CD4-positive, CD25-positive, alpha-beta regulatory T cell (primary cell): Measurements from ENCODE around the gene XPR1. TPM values are rescaled to one million over a fixed set of nuclear protein-coding genes. Genes with fewer than 3 reads are reported as not detected.

ENCODE experiments used
- ATAC-seq, 2 donors: fragments of 150-1000 bp; cut with Tn5 transposase; one replicate each; pipeline ENCODE4 v1.10.0; 2021; ENCODE audit warnings: low read depth in 2 of 2, moderate number of reproducible peaks in 2 of 2, moderate library complexity in 1 of 2
- DNase-seq, 3 donors: peaks; one replicate each; pipeline versions ENCODE4 v3.0.0 to v3.0.0-alpha.2; 2012 to 2022; ENCODE audit warnings: mixed read lengths in 1 of 3
- H3K27ac ChIP-seq: one replicate; pipeline ENCODE4 v1.7.0; 2013; ENCODE audit warnings: mild to moderate bottlenecking, low read length; ENCODE audit not compliant: insufficient read depth, poor library complexity, severe bottlenecking
- H3K27me3 ChIP-seq: one replicate; pipeline ENCODE4 v1.7.0; 2013; ENCODE audit warnings: low read length; ENCODE audit not compliant: control insufficient read depth, insufficient read depth
- H3K36me3 ChIP-seq: one replicate; pipeline ENCODE4 v1.7.0; 2013; ENCODE audit warnings: mild to moderate bottlenecking, low read length, moderate library complexity; ENCODE audit not compliant: control insufficient read depth, insufficient read depth
- H3K4me1 ChIP-seq: 2 replicates; pipeline ENCODE4 v1.7.0; 2013; ENCODE audit warnings: mild to moderate bottlenecking, low read length; ENCODE audit not compliant: insufficient read depth, control insufficient read depth, poor library complexity, severe bottlenecking
- H3K4me3 ChIP-seq: one replicate; pipeline ENCODE4 v1.7.0; 2013; ENCODE audit warnings: low read depth, mild to moderate bottlenecking, low read length, moderate library complexity
- H3K9me3 ChIP-seq, 2 experiments: 1 replicate in 1 of 2; 2 replicates in 1 of 2; pipeline ENCODE4 v1.7.0; 2013; ENCODE audit warnings: low read length in 2 of 2, mild to moderate bottlenecking in 1 of 2, moderate library complexity in 1 of 2; ENCODE audit not compliant: control insufficient read depth in 2 of 2
- H3K27ac Mint-ChIP-seq, 3 donors: one replicate each; pipeline ENCODE4 v1.8.0; 2020 to 2022; ENCODE audit warnings: mild to moderate bottlenecking in 3 of 3, mixed read lengths in 3 of 3, moderate library complexity in 2 of 3
- H3K27me3 Mint-ChIP-seq: one replicate; pipeline ENCODE4 v1.8.0; 2022; ENCODE audit warnings: mild to moderate bottlenecking, mixed read lengths
- H3K36me3 Mint-ChIP-seq: one replicate; pipeline ENCODE4 v1.8.0; 2020; ENCODE audit warnings: mixed read lengths
- H3K4me1 Mint-ChIP-seq, 4 donors: one replicate each; pipeline ENCODE4 v1.8.0; 2020 to 2022; ENCODE audit warnings: mixed read lengths in 4 of 4, mild to moderate bottlenecking in 1 of 4
- H3K4me3 Mint-ChIP-seq, 4 donors: one replicate each; pipeline ENCODE4 v1.8.0; 2020 to 2022; ENCODE audit warnings: mild to moderate bottlenecking in 4 of 4, mixed read lengths in 4 of 4, moderate library complexity in 3 of 4
- H3K9me3 Mint-ChIP-seq, 7 donors: one replicate each; pipeline ENCODE4 v1.8.0; 2020 to 2022; ENCODE audit warnings: mixed read lengths in 7 of 7, mild to moderate bottlenecking in 3 of 7, moderate library complexity in 2 of 7
- polyA plus RNA-seq, 4 donors: library from polyadenylated mRNA; unstranded; fragments of 300-500 nt; fragmentation: Illumina TruSeq; gene quantifications; one replicate each; pipeline ENCODE4 v1.2.3, GENCODE V29; 2021
- total RNA-seq: library from RNA; stranded (reverse); gene quantifications from one replicate; pipeline ENCODE4 v1.2.3, GENCODE V29; 2022

The XPR1 gene
- total and polyA plus RNA-seq, 5 donors from 2014 or later = 6.4 to 24.2 (median 11.1) TPM

DNA sequence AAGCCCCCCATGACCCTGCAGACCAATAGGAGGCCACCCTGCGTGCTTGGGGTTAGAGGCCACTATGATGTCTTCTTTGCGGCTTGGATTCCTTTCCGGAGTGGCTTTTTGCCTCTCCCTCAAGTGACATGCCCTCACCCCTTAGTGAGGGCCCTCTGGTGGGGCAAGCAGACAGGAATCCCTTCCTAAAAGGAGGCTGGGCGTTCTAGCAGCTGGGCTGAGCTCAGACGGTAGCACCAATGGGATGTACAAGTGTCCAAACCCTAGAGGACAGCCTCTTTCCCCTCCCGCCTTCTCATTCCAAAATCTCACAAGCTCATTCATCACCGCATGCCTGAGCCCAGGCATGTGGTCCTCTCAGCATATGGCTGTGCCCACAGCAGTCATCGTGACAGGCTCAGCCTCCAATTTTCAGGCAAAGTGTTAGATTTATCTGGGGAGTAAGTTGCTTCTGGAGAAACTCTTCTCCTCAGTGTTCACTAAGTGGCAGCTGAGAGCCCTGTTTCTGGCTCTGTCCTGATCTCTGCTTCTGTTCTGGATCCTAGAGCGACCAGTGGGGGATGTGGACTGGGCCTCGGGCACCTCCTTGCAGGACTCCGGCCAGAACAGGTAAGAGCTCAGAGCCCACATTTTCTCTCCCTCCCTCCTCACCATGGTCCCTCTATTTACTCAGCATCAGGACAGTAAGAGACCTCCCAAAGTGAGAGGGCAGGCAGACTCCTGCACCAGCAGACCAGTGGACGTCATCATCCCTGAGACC, 285.7 kb downstream of the XPR1 start:
- H3K36me3 ChIP-seq = no peaks in the 10 kb centered on the region
- no peaks in the 10 kb centered on the region for H3K9me3 ChIP-seq
- DNase-seq (no peak), ATAC-seq (no peak)
- peaks cover 18% of the 10 kb centered on the region for H3K27me3 Mint-ChIP-seq
- H3K4me3 ChIP-seq = no peak overlapping the region
- no peak overlapping the region for H3K27ac Mint-ChIP-seq
- H3K4me3 Mint-ChIP-seq = no peak overlapping the region
- H3K27ac ChIP-seq = no peak overlapping the region
- H3K36me3 Mint-ChIP-seq = no peaks in the 10 kb centered on the region
- H3K9me3 Mint-ChIP-seq = no peaks in the 10 kb centered on the region
- H3K4me1 ChIP-seq = peaks cover 2% of the 10 kb centered on the region
- peaks cover 0 to 9% (median 3%) of the 10 kb centered on the region in 4 donors for H3K4me1 Mint-ChIP-seq
- H3K27me3 ChIP-seq = peaks cover 5% of the 10 kb centered on the region

DNA sequence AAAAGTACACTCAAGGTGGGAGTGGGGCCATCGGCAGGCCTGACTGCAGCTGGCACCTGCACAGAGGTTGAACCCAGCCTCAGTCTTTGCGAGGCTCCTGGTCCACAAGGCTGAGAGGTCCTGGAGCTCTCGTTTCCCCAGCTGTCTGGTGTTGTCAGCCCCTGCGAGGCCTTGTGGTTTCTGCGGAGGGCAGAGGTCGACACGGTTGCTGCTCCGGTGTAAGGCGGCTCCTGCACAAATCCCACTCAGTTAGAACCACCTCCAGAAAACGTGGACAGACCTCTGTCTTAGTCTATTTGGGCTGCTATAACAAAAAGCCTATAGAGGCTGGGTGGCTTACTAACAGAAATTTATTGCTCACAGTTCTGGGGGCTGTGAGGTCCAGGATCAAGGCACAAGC, 286.7 kb downstream of the XPR1 start:
- no peak overlapping the region for H3K27ac ChIP-seq
- no peaks in the 10 kb centered on the region for H3K36me3 ChIP-seq
- H3K27me3 ChIP-seq = peaks cover 5% of the 10 kb centered on the region
- H3K4me1 Mint-ChIP-seq = peaks cover 0 to 7% (median 2%) of the 10 kb centered on the region in 4 donors
- H3K27me3 Mint-ChIP-seq = peaks cover 15% of the 10 kb centered on the region
- no peak overlapping the region for H3K4me3 Mint-ChIP-seq
- no peak for ATAC-seq
- H3K9me3 Mint-ChIP-seq = no peaks in the 10 kb centered on the region
- no peak overlapping the region for H3K27ac Mint-ChIP-seq
- H3K4me3 ChIP-seq = no peak overlapping the region
- no peaks in the 10 kb centered on the region for H3K4me1 ChIP-seq
- DNase-seq = no peak
- H3K9me3 ChIP-seq = no peaks in the 10 kb centered on the region
- no peaks in the 10 kb centered on the region for H3K36me3 Mint-ChIP-seq

DNA sequence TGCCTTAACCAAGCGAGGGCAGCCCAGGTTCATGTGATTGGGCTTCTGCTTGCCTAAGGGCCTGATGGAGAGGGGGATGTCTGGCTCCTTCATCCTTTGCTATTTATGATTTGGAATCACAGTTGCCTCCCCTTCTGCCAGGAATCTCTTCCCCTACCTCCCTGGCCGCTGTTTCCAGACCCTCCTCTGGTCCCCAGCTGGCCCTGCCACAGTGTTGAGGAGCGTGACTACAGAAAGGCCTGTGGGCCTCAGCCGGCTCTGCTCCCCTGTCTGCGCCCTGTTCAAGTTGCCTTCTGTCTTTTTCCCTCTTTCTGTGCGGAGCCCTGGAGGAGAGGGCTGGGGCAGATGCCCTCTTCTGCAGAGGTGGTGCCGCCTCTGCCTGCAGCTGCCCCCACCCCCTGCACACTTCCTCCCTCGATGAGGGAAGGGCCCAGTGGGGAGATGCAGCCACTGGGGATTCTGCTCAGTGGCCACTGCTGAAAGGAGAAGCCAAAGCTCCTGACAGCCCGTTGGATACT, 287.4 kb downstream of the XPR1 start:
- Histone ChIP-seq H3K4me3 (no peak overlapping the region), H3K27ac (no peak overlapping the region), H3K4me1 (no peaks in the 10 kb centered on the region), H3K36me3 (no peaks in the 10 kb centered on the region), H3K27me3 (peaks cover 4% of the 10 kb centered on the region), H3K9me3 (no peaks in the 10 kb centered on the region)
- no peak overlapping the region for H3K4me3 Mint-ChIP-seq
- ATAC-seq = no peak
- H3K4me1 Mint-ChIP-seq = no peaks in the 10 kb centered on the region
- no peaks in the 10 kb centered on the region for H3K9me3 Mint-ChIP-seq
- H3K27me3 Mint-ChIP-seq = peaks cover 8% of the 10 kb centered on the region
- H3K36me3 Mint-ChIP-seq = no peaks in the 10 kb centered on the region
- no peak for DNase-seq
- no peak overlapping the region for H3K27ac Mint-ChIP-seq

DNA sequence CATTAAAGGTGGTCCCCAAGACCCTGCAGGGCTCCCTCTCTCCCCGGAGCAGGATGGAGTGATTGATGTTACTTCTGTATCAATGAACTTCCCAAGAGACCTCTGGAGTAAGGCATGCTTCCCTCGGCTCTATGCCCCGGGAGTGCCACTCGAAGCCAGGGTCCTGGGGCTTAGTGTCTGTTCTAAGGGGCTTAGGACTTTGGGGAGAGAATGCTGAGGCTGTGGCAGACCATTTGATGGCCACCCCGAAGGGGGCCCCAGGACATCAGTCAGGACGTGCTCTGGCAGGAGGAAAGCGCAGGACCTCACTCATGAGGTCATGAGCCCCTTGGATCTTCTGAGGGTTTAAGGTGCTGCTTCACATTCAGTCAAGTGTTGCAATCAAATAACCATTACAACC, 288.4 kb downstream of the XPR1 start:
- H3K36me3 Mint-ChIP-seq = no peaks in the 10 kb centered on the region
- no peak overlapping the region for H3K27ac ChIP-seq
- H3K27ac Mint-ChIP-seq = no peak overlapping the region
- DNase-seq (no peak), ATAC-seq (no peak)
- H3K27me3 ChIP-seq = peaks cover 1% of the 10 kb centered on the region
- H3K36me3 ChIP-seq = no peaks in the 10 kb centered on the region
- H3K9me3 ChIP-seq = no peaks in the 10 kb centered on the region
- no peaks in the 10 kb centered on the region for H3K4me1 Mint-ChIP-seq
- H3K9me3 Mint-ChIP-seq = no peaks in the 10 kb centered on the region
- no peak overlapping the region for H3K4me3 Mint-ChIP-seq
- H3K4me1 ChIP-seq = no peaks in the 10 kb centered on the region
- no peak overlapping the region for H3K4me3 ChIP-seq
- peaks cover 8% of the 10 kb centered on the region for H3K27me3 Mint-ChIP-seq

DNA sequence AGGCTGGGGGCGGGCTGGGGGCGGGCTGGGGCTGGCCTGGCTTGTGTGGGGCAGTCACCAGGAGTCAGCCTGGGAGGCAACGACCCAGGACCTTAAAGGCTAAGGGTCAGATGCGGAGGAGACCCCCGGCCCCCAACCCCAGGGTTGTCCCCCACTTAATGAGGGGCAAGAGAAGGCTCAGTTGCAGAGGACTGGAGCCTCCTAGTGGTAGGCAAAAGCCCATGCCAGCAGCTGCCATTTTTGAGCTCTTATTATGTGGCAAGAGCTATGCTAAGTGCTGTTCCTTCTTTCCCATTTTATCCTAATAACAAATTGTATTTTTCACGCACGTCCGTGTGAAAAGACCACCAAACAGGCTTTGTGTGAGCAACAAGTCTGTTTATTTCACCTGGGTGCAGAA, 288.9 kb downstream of the XPR1 start:
- H3K9me3 ChIP-seq = no peaks in the 10 kb centered on the region
- H3K4me1 ChIP-seq = no peaks in the 10 kb centered on the region
- H3K9me3 Mint-ChIP-seq = no peaks in the 10 kb centered on the region
- H3K4me3 Mint-ChIP-seq = no peak overlapping the region
- H3K27ac ChIP-seq = no peak overlapping the region
- H3K36me3 ChIP-seq = no peaks in the 10 kb centered on the region
- H3K27me3 Mint-ChIP-seq = peaks cover 4% of the 10 kb centered on the region
- H3K27ac Mint-ChIP-seq = no peak overlapping the region
- no peaks in the 10 kb centered on the region for H3K4me1 Mint-ChIP-seq
- no peak overlapping the region for H3K4me3 ChIP-seq
- ATAC-seq (no peak), DNase-seq (no peak)
- no peaks in the 10 kb centered on the region for H3K36me3 Mint-ChIP-seq
- H3K27me3 ChIP-seq = no peaks in the 10 kb centered on the region

DNA sequence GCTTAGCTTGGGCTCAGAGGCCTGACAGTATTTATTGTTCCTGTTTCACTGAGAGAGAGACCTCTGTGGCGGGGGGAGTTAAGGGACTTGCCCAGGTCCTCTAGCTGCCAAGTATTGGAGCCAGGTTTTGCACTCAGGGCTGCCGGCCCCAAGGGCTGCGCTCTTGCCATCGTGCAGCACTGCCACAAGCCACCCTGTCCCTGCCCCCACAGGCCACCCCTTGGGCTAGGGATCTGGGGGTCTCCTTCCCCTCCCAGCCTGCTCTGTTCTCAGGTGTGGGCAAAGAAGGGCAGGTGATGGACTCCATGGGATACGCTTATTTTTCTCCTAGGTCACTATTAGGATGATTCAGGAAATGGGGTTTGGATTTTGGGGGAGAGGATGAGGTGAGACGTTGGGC, 289.6 kb downstream of the XPR1 start:
- Histone ChIP-seq H3K27me3 (no peaks in the 10 kb centered on the region), H3K4me1 (no peaks in the 10 kb centered on the region), H3K36me3 (no peaks in the 10 kb centered on the region), H3K4me3 (no peak overlapping the region), H3K27ac (no peak overlapping the region), H3K9me3 (no peaks in the 10 kb centered on the region)
- Mint-ChIP-seq H3K4me3 (no peak overlapping the region), H3K4me1 (no peaks in the 10 kb centered on the region), H3K27me3 (peaks cover 4% of the 10 kb centered on the region), H3K9me3 (no peaks in the 10 kb centered on the region), H3K36me3 (no peaks in the 10 kb centered on the region), H3K27ac (no peak overlapping the region)
- ATAC-seq (no peak), DNase-seq (no peak)

DNA sequence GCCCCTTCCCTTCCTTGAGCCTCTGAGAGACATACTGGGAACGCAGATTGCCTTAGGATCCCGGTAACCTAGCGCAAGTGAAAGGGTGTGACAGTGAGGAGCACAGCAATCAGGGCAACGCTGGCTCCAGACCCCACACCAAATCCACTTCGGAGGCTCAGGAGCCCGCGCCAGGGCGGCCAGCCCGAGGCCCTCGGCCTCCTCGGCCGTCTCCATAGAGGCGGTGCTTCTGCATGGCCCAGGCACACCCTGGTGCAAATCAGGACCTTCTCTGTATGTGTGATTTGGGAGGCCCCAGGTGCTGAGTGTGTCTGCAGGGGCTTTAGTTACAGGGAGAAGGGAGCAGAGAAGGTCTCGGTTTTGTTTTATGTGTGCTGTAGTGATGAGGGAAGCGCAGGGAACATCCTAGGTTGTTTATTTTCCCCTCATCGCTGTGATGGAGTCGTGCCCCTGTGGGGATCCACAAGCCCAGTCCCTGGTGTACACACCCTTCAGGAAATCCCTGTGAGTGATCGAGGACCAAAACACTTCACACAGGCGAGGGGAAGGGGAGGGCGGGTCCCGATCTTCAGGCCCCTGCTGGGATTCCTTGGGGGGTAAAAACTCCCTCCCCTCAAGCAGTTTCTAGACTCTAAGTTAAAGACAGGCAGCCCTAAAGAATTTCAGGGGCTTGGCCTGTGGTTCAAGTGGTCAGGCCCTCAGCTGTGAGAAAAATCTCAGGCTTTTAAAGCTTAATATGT, 290.2 kb downstream of the XPR1 start:
- H3K27me3 Mint-ChIP-seq = peaks cover 8% of the 10 kb centered on the region
- H3K4me1 ChIP-seq = no peaks in the 10 kb centered on the region
- no peak overlapping the region for H3K4me3 ChIP-seq
- H3K27ac ChIP-seq = no peak overlapping the region
- DNase-seq (no peak), ATAC-seq (no peak)
- no peak overlapping the region for H3K27ac Mint-ChIP-seq
- H3K36me3 ChIP-seq = no peaks in the 10 kb centered on the region
- H3K9me3 ChIP-seq = no peaks in the 10 kb centered on the region
- no peak overlapping the region for H3K4me3 Mint-ChIP-seq
- H3K4me1 Mint-ChIP-seq = no peaks in the 10 kb centered on the region
- no peaks in the 10 kb centered on the region for H3K27me3 ChIP-seq
- H3K36me3 Mint-ChIP-seq = no peaks in the 10 kb centered on the region
- H3K9me3 Mint-ChIP-seq = no peaks in the 10 kb centered on the region
